H1 (cell line): ENCODE data around the gene MOV10L1. TPM values are rescaled to one million over a fixed set of nuclear protein-coding genes. Genes with fewer than 3 reads are reported as not detected.
"Not testable (repeated sequence)": the region's sequence is repeated elsewhere in the genome, so short reads cannot be mapped to it uniquely, and the experiment has no call there.

Experiments used
- CTCF ChIA-PET: fragments of 300-600 bp; sonication (Branson Sonifier 250); formaldehyde crosslinking; loops from one replicate; lab custom pipeline; 2021; ENCODE audit not compliant: partially characterized antibody; lab: Charles Lee
- POLR2A ChIA-PET: fragments of 300-600 bp; sonication (Branson Sonifier 250); formaldehyde crosslinking; loops from one replicate; lab custom pipeline; 2021; ENCODE audit warnings: inconsistent platforms; ENCODE audit not compliant: partially characterized antibody; lab: Charles Lee
- DNase-seq, 2 experiments: peaks; one replicate each; pipeline versions ENCODE4 v3.0.0 to v3.0.0-alpha.2; 2010 to 2022; ENCODE audit warnings: low spot score in 2 of 2, low read depth in 1 of 2, mixed read lengths in 1 of 2
- FAIRE-seq: peaks from 2 replicates; lab custom pipeline; 2011; peaks lifted over from hg19 to GRCh38; lab: Jason Lieb, UNC
- H2AFZ ChIP-seq: 2 replicates; pipeline ENCODE4 v1.8.1; 2012; ENCODE audit warnings: low read length, inconsistent platforms
- H2AK5ac ChIP-seq: 2 replicates; pipeline ENCODE4 v1.6.1; 2013; ENCODE audit warnings: low read depth, low read length
- H2BK120ac ChIP-seq: replicated peaks from 2 replicates; pipeline ENCODE3; 2013; ENCODE audit warnings: low read depth, low read length, inconsistent platforms
- H2BK12ac ChIP-seq: 2 replicates; pipeline ENCODE4 v1.6.1; 2013; ENCODE audit warnings: low read depth, low read length
- H2BK15ac ChIP-seq: 2 replicates; pipeline ENCODE4 v1.6.1; 2013; ENCODE audit warnings: low read length
- H2BK20ac ChIP-seq: 2 replicates; pipeline ENCODE4 v1.6.1; 2013; ENCODE audit warnings: low read length
- H2BK5ac ChIP-seq: 2 replicates; pipeline ENCODE4 v1.6.1; 2013; ENCODE audit warnings: low read depth, low read length
- H3K14ac ChIP-seq: 2 replicates; pipeline ENCODE4 v1.6.1; 2013; ENCODE audit warnings: inconsistent platforms; ENCODE audit not compliant: insufficient read length
- H3K18ac ChIP-seq: 2 replicates; pipeline ENCODE4 v1.6.1; 2013; ENCODE audit warnings: low read length; ENCODE audit errors: extremely low read depth
- H3K23ac ChIP-seq: 2 replicates; pipeline ENCODE4 v1.6.1; 2013; ENCODE audit warnings: inconsistent platforms; ENCODE audit not compliant: insufficient read length
- H3K23me2 ChIP-seq: 2 replicates; pipeline ENCODE4 v1.6.1; 2013; ENCODE audit warnings: low read depth, low read length
- H3K27ac ChIP-seq: 2 replicates; pipeline ENCODE4 v1.6.1; 2011; ENCODE audit warnings: low read depth, low read length, inconsistent platforms
- H3K27me3 ChIP-seq, 4 experiments: replicated peaks in 1 of 4; 1 replicate in 1 of 4; 2 replicates in 3 of 4; pipeline versions ENCODE4 v1.6.1 to v1.8.1; 2011 to 2013; ENCODE audit warnings: low read length in 3 of 4, mild to moderate bottlenecking in 3 of 4, inconsistent platforms in 2 of 4, mixed read lengths in 2 of 4, moderate library complexity in 1 of 4; ENCODE audit not compliant: control insufficient read depth in 3 of 4, insufficient read depth in 3 of 4; ENCODE audit errors: extremely low read depth in 1 of 4
- H3K36me3 ChIP-seq, 4 experiments: 2 replicates each; pipeline versions ENCODE4 v1.6.1 to v1.8.1; 2011 to 2013; ENCODE audit warnings: mild to moderate bottlenecking in 4 of 4, low read length in 3 of 4, moderate library complexity in 2 of 4, control low read depth in 1 of 4, inconsistent platforms in 1 of 4; ENCODE audit not compliant: insufficient read depth in 4 of 4, control insufficient read depth in 2 of 4
- H3K4ac ChIP-seq: replicated peaks from 2 replicates; pipeline ENCODE3; 2013; ENCODE audit warnings: low read length, low read depth, mixed read lengths, inconsistent platforms; ENCODE audit not compliant: insufficient read length
- H3K4me1 ChIP-seq, 4 experiments: replicated peaks in 1 of 4; 1 replicate in 1 of 4; 2 replicates in 3 of 4; pipeline versions ENCODE4 v1.6.1 to v1.8.1; 2011 to 2013; ENCODE audit warnings: low read length in 3 of 4, inconsistent platforms in 2 of 4, mixed read lengths in 1 of 4; ENCODE audit not compliant: insufficient read depth in 4 of 4, control insufficient read depth in 3 of 4
- H3K4me2 ChIP-seq, 2 experiments: 2 replicates each; pipeline versions ENCODE4 v1.6.1 to v1.8.1; 2011 to 2013; ENCODE audit warnings: low read depth in 2 of 2, low read length in 2 of 2, control low read depth in 1 of 2, inconsistent platforms in 1 of 2, mild to moderate bottlenecking in 1 of 2; ENCODE audit not compliant: insufficient read depth in 1 of 2
- H3K4me3 ChIP-seq, 4 experiments: fragments of 200-600, 300-600 bp in 1 of 4; sonication (generic), shearing (Covaris generic), sonication (Bioruptor Twin) in 1 of 4; 2 replicates each; pipeline versions ENCODE4 v1.5.1 to v1.8.1; 2011 to 2016; ENCODE audit warnings: low read length in 4 of 4, low read depth in 3 of 4, control low read depth in 2 of 4, inconsistent platforms in 2 of 4, mild to moderate bottlenecking in 2 of 4, mixed read lengths in 1 of 4, moderate library complexity in 1 of 4; ENCODE audit not compliant: insufficient read depth in 2 of 4; ENCODE audit errors: extremely low read depth in 1 of 4
- H3K56ac ChIP-seq: replicated peaks from 2 replicates; pipeline ENCODE3; 2013; ENCODE audit warnings: low read depth, mild to moderate bottlenecking, mixed read lengths, low read length, inconsistent platforms; ENCODE audit not compliant: insufficient read length
- H3K79me1 ChIP-seq: 2 replicates; pipeline ENCODE4 v1.6.1; 2013; ENCODE audit warnings: low read depth, low read length, control low read depth
- H3K79me2 ChIP-seq, 2 experiments: 2 replicates each; pipeline versions ENCODE4 v1.6.1 to v1.8.1; 2012 to 2013; ENCODE audit warnings: low read length in 2 of 2, mild to moderate bottlenecking in 2 of 2, inconsistent platforms in 1 of 2; ENCODE audit not compliant: insufficient read depth in 2 of 2, control insufficient read depth in 1 of 2
- H3K9ac ChIP-seq, 4 experiments: replicated peaks in 1 of 4; 1 replicate in 1 of 4; 2 replicates in 3 of 4; pipeline versions ENCODE4 v1.6.1 to v1.8.1; 2011 to 2013; ENCODE audit warnings: low read depth in 3 of 4, low read length in 3 of 4, control low read depth in 2 of 4, mild to moderate bottlenecking in 2 of 4, moderate library complexity in 2 of 4, inconsistent platforms in 1 of 4; ENCODE audit errors: extremely low read depth in 1 of 4
- H3K9me3 ChIP-seq, 2 experiments: 2 replicates each; pipeline versions ENCODE4 v1.6.1 to v1.8.1; 2012 to 2013; ENCODE audit warnings: mild to moderate bottlenecking in 2 of 2, moderate library complexity in 2 of 2, control low read depth in 1 of 2, inconsistent platforms in 1 of 2, low read depth in 1 of 2, low read length in 1 of 2, mixed read lengths in 1 of 2; ENCODE audit not compliant: insufficient read depth in 2 of 2
- H4K20me1 ChIP-seq, 2 experiments: replicated peaks in 1 of 2; 2 replicates each; pipeline versions ENCODE3 to v1.8.1; 2011 to 2013; ENCODE audit warnings: inconsistent platforms in 2 of 2, low read length in 2 of 2, mild to moderate bottlenecking in 1 of 2; ENCODE audit not compliant: insufficient read depth in 2 of 2, control insufficient read depth in 1 of 2
- H4K5ac ChIP-seq: 2 replicates; pipeline ENCODE4 v1.6.1; 2013; ENCODE audit warnings: low read length, low read depth, mixed read lengths, inconsistent platforms; ENCODE audit not compliant: insufficient read length
- H4K8ac ChIP-seq: 2 replicates; pipeline ENCODE4 v1.8.0; 2013; ENCODE audit warnings: mild to moderate bottlenecking, moderate library complexity, low read length, inconsistent platforms; ENCODE audit not compliant: insufficient read depth; ENCODE audit errors: extremely low read depth
- H4K91ac ChIP-seq: replicated peaks from 2 replicates; pipeline ENCODE3; 2013; ENCODE audit warnings: low read length, mixed read lengths, inconsistent platforms; ENCODE audit not compliant: insufficient read length
- WGBS, 2 experiments: shearing (Covaris generic) in 1 of 2; methylation state at CpG; one replicate each; pipeline versions ENCODE4 v1.1.6 to v1.1.7; 2013 to 2015; ENCODE audit warnings: low lambda C conversion rate in 2 of 2, mixed read lengths in 2 of 2, inconsistent platforms in 1 of 2, low coverage in 1 of 2, missing lambda C conversion rate in 1 of 2; ENCODE audit not compliant: insufficient replicate concordance in 2 of 2, insufficient coverage in 1 of 2, insufficient read length in 1 of 2; ENCODE audit errors: extremely low coverage in 1 of 2, missing lambda C conversion rate in 1 of 2; 5-methylcytosine and 5-hydroxymethylcytosine counted together
- polyA plus RNA-seq, 7 experiments: library from polyadenylated mRNA; depleted of rRNA in 3 of 7; stranded (reverse) in 5 of 7; unstranded in 2 of 7; fragments of >200 nt in 5 of 7; fragments of 200-250 nt in 2 of 7; gene quantifications; 1 replicate in 5 of 7; 2 replicates in 1 of 7; 4 replicates in 1 of 7; pipeline versions ENCODE4 v1.2.1 to v1.2.3, GENCODE V29; 2011 to 2013; ENCODE audit warnings: missing spikeins in 2 of 7, mixed read lengths in 2 of 7
- total RNA-seq: library from RNA; stranded (reverse); fragmentation: NEBNext Ultra II Directional; extraction: Animal tissue kit (Norgen Biotek cat#: 25700); gene quantifications from 2 replicates; pipeline ENCODE4 v1.2.1, GENCODE V29; 2021

Gene MOV10L1
- total and polyA plus RNA-seq, 2 of the 8 experiments (the other 6 are each of a cell fraction or from before 2014, with no cell fraction given) = 0.32 TPM; not detected in 1

DNA sequence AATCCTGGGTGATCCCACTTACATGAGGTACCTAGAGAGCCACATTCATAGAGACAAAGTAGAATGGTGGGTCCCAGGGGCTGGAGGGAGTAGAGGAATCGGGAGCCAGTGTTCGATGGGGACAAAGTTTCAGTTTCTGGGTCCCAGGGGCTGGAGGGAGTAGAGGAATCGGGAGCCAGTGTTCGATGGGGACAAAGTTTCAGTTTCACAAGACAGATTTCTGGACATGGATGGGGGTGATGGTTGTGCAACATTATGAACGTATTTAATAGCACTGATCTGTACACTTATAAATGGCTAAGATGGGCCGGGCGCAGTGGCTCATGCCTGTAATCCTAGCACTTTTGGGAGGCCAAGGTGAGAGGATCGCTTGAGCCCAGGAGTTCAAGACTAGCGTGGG lies 115.2 kb downstream of the MOV10L1 start:
- H3K4me1 ChIP-seq, H3K4me2 ChIP-seq, H3K9me3 ChIP-seq, H3K14ac ChIP-seq, H2BK5ac ChIP-seq, H2AK5ac ChIP-seq, H3K18ac ChIP-seq, H3K27ac ChIP-seq, H3K79me1 ChIP-seq, H2BK12ac ChIP-seq, H3K27me3 ChIP-seq, H3K56ac ChIP-seq, H3K4ac ChIP-seq, H3K4me3 ChIP-seq, H2BK15ac ChIP-seq, H4K8ac ChIP-seq, H2BK20ac ChIP-seq, DNase-seq, H4K5ac ChIP-seq, FAIRE-seq, H2BK120ac ChIP-seq, H3K23ac ChIP-seq, H4K91ac ChIP-seq, H2AFZ ChIP-seq: not testable (repeated sequence)
- Histone ChIP-seq H3K23me2 (peaks cover 11% of the 10 kb centered on the region; the same call in 1 of the 2 replicates), H3K9ac (peak overlapping the region in 1 of 4 experiments; percentile 17; a peak in 1 of 7 replicates), H3K79me2 (peaks cover 0 to 13% of the 10 kb centered on the region in 2 experiments; a peak in 1 of 4 replicates), H3K36me3 (peaks cover 0 to 12% (median 2%) of the 10 kb centered on the region in 4 experiments; a peak in 5 of 8 replicates), H4K20me1 (peaks cover 4 to 28% of the 10 kb centered on the region in 2 experiments)
- ChIA-PET CTCF (interaction anchor here (0.6 to 7.0 kb wide), 2 partner anchors 28 to 55 kb away, joined by 3 to 83 read pairs; no protein-coding TSS in a partner anchor), POLR2A (interaction anchor here (1.9 to 3.0 kb wide), 2 partner anchors 14 to 15 kb away, joined by 9 read pairs; no protein-coding TSS in a partner anchor)
- WGBS, 2 experiments = 92% methylated on average over 9 of the region's 9 CpGs; no CpG with 5 or more reads in 1 of the 2 experiments
